DND-41 (cell line): ENCODE measurements around the gene GABARAP.
A peak's percentile ranks its signal among the peaks of the same experiment; 100 is the strongest.

ENCODE experiments used
- ATAC-seq: fragments of 200-7000 bp; cut with Tn5 transposase; 3 replicates; pipeline ENCODE4 v1.9.1; 2021; ENCODE audit warnings: low read depth; ENCODE audit not compliant: insufficient read depth
- DNase-seq: peaks from one replicate; pipeline ENCODE4 v3.0.0-alpha.2; 2020
- H2AFZ ChIP-seq: 2 replicates; pipeline ENCODE4 v1.6.0; 2012; ENCODE audit warnings: low read depth, low read length
- H3K27ac ChIP-seq: 2 replicates; pipeline ENCODE4 v1.5.1; 2012; ENCODE audit warnings: low read length, inconsistent platforms
- H3K27me3 ChIP-seq: fragments of 200-600 bp; sonication (generic); 2 replicates; pipeline ENCODE4 v1.6.0; 2012; ENCODE audit warnings: low read length, mild to moderate bottlenecking, inconsistent platforms; ENCODE audit not compliant: insufficient read depth, poor library complexity
- H3K36me3 ChIP-seq: 2 replicates; pipeline ENCODE4 v1.5.1; 2012; ENCODE audit warnings: low read length, inconsistent platforms; ENCODE audit not compliant: insufficient read depth
- H3K4me1 ChIP-seq: 2 replicates; pipeline ENCODE4 v1.5.1; 2012; ENCODE audit warnings: mild to moderate bottlenecking, low read length; ENCODE audit not compliant: insufficient read depth
- H3K4me2 ChIP-seq: 2 replicates; pipeline ENCODE4 v1.6.0; 2012; ENCODE audit warnings: mild to moderate bottlenecking, moderate library complexity, low read length, inconsistent platforms; ENCODE audit not compliant: insufficient read depth
- H3K4me3 ChIP-seq, 2 experiments: fragments of 200-600 bp in 1 of 2; shearing (Covaris generic) in 1 of 2; 2 replicates each; pipeline ENCODE4 v1.5.1; 2012 to 2016; ENCODE audit warnings: inconsistent platforms in 2 of 2, low read length in 2 of 2, mild to moderate bottlenecking in 2 of 2, low read depth in 1 of 2, moderate library complexity in 1 of 2
- H3K79me2 ChIP-seq: 2 replicates; pipeline ENCODE4 v1.6.0; 2012; ENCODE audit warnings: low read length, inconsistent platforms; ENCODE audit not compliant: insufficient read depth
- H3K9ac ChIP-seq: 2 replicates; pipeline ENCODE4 v1.6.0; 2012; ENCODE audit warnings: low read depth, mild to moderate bottlenecking, inconsistent platforms, low read length, moderate library complexity
- H3K9me3 ChIP-seq: 2 replicates; pipeline ENCODE4 v1.5.1; 2012; ENCODE audit warnings: low read length, moderate library complexity, mild to moderate bottlenecking, inconsistent platforms; ENCODE audit not compliant: insufficient read depth, severe bottlenecking
- H4K20me1 ChIP-seq: 2 replicates; pipeline ENCODE4 v1.6.0; 2012; ENCODE audit warnings: low read length; ENCODE audit not compliant: insufficient read depth
- CTCF ChIP-seq: IDR thresholded peaks from 2 replicates; pipeline ENCODE4 v1.5.1; 2012; ENCODE audit warnings: borderline replicate concordance, low read length, moderate library complexity, mild to moderate bottlenecking; ENCODE audit not compliant: poor library complexity, severe bottlenecking; ENCODE audit errors: extremely low read depth
- EZH2 ChIP-seq: IDR thresholded peaks from 3 replicates; pipeline ENCODE4 v1.6.1; 2012; ENCODE audit warnings: borderline replicate concordance, low read depth, mild to moderate bottlenecking, moderate library complexity, low read length, inconsistent platforms; ENCODE audit not compliant: severe bottlenecking

The GABARAP gene

DNA sequence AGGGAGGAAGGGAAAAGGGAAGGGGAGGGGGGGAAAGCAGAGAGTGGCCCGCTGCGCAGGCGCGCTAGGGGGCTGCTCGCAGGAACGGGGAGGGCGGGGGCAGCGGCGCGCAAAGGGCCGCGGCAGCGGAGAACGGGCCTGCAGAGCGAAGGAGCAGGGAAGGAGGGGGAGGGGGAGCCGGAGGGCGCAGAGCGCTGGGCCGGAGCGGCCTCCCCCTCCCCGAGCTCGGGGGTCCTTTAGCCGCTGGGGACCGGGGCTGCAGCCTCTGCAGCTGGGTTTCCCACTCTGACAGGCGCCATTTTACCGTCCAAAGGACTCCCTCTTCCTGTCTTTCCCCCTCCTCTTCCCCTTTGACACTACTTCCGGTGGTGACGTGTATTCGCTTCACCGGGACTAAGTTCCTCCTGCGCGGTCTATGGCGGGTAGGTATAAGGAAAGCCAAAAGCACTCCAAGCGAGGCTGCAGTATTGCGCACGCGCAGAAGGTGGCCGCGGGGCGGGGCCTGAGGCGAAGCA lies 9.5 kb upstream of the GABARAP start, which contains the start of gene CTDNEP1:
CTDNEP1 (minus strand) TSS at position 74 of the 515 bp plus-strand sequence. CDS start 438 bp downstream, outside the sequence.
- ATAC-seq (peak; percentile 94), DNase-seq (peak; percentile 98)
- H3K4me2 ChIP-seq: peak within 1 kb of the TSS; percentile 79
- H3K27ac ChIP-seq: peak within 1 kb of the TSS; percentile 97
- peak within 1 kb of the TSS; percentile 86 for H2AFZ ChIP-seq
- H3K79me2 ChIP-seq: peaks cover 74% of the 10 kb centered on the region
- no peaks in the 10 kb centered on the region for H3K27me3 ChIP-seq
- peak within 1 kb of the TSS; percentile 76 to 93 for H3K4me3 ChIP-seq
- no peaks in the 10 kb centered on the region for H3K9me3 ChIP-seq
- peak within 1 kb of the TSS; percentile 88 for H3K9ac ChIP-seq
- peaks cover 44% of the 10 kb centered on the region for H3K36me3 ChIP-seq
- H3K4me1 ChIP-seq: peaks cover 48% of the 10 kb centered on the region
- H4K20me1 ChIP-seq: peaks cover 38% of the 10 kb centered on the region
- TF ChIP-seq EZH2 (no peak), CTCF (no peak)

DNA sequence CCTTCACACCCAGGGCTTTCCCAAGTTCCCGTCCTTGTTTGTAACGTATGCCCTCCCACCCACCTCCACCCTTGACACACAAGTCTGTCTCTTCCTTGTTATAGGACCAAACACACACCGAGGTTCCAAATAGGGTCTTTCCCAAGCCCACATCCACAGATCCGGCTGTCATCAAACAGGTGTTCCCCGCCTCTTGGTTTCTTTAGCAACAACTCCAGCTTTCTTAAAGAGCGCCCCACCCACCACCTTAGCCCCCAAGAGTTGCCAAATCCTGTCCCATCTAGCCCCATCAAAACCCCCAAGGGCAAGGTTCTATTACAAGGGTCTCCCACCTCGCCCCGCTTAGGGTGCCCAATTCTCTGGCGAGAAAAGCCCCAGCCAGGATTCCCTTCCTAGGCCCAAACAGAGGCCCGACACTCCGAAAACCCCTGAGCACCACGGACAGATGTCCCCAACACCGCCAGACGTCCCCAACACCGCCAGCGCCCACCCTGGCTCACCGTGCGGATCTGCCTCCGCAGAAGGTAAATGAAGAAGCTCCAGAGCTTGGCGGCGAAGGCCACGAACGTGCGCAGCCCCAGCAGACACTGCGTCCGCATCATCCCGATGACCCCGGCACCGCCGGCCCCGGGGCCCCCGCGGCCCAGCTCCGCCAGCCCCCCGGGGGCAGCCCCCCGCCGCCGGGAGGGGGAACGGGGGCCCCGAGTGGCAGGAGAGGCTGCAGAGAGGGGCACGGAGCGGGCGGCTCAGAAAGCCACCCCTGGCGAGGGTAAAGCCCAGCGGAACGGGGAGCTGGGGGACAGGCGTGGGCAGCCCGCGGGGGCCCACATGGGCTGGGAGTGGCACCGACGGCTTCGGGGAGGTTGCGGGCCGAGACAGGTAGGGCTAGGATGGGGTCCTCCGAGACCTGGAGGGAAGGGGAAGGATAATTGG lies 8.7 kb upstream of the GABARAP start:
- peak overlapping the region; percentile 97 for H3K27ac ChIP-seq
- ATAC-seq (peak; percentile 6; the same call in 2 of the 3 replicates), DNase-seq (peak; percentile 28)
- H3K9ac ChIP-seq: peak overlapping the region; percentile 88
- TF ChIP-seq EZH2: no peak
- no peak for TF ChIP-seq CTCF
- peaks cover 44% of the 10 kb centered on the region for H3K36me3 ChIP-seq
- H3K4me3 ChIP-seq: peak overlapping the region; percentile 76 to 93
- H3K27me3 ChIP-seq: no peaks in the 10 kb centered on the region
- H4K20me1 ChIP-seq: peaks cover 45% of the 10 kb centered on the region
- peaks cover 50% of the 10 kb centered on the region for H3K4me1 ChIP-seq
- H3K4me2 ChIP-seq: peak overlapping the region; percentile 79
- no peaks in the 10 kb centered on the region for H3K9me3 ChIP-seq
- peak overlapping the region; percentile 50 for H2AFZ ChIP-seq
- peaks cover 81% of the 10 kb centered on the region for H3K79me2 ChIP-seq

GRCh38 chr17:7249830-7250229 lies 7.6 kb upstream of the GABARAP start:
- H3K79me2 ChIP-seq: peaks cover 84% of the 10 kb centered on the region
- no peak for DNase-seq

More at GRCh38 chr17:7249830-7250229, 7.6 kb upstream of the GABARAP start:
- H3K9ac ChIP-seq: peak overlapping the region; percentile 88
- peak overlapping the region; percentile 97 for H3K27ac ChIP-seq
- ATAC-seq: no peak
- no peaks in the 10 kb centered on the region for H3K27me3 ChIP-seq
- TF ChIP-seq EZH2: no peak
- no peak for TF ChIP-seq CTCF
- peak overlapping the region; percentile 79 for H3K4me2 ChIP-seq
- H3K36me3 ChIP-seq: peaks cover 39% of the 10 kb centered on the region
- peaks cover 46% of the 10 kb centered on the region for H4K20me1 ChIP-seq
- H3K4me3 ChIP-seq: peak overlapping the region; percentile 76 to 93; a peak in 3 of 4 replicates
- no peaks in the 10 kb centered on the region for H3K9me3 ChIP-seq
- no peak overlapping the region for H2AFZ ChIP-seq
- peaks cover 50% of the 10 kb centered on the region for H3K4me1 ChIP-seq
